Jurkat, Clone E6-1 (cell line): ENCODE measurements around the gene POR. TPM values are rescaled to one million over a fixed set of nuclear protein-coding genes. Genes with fewer than 3 reads are reported as not detected.
A peak's percentile ranks its signal among the peaks of the same experiment; 100 is the strongest.
"Not testable (repeated sequence)": the region's sequence is repeated elsewhere in the genome, so short reads cannot be mapped to it uniquely, and the experiment has no call there.

Experiments used
- DNase-seq: peaks from one replicate; pipeline ENCODE4 v3.0.0-alpha.2; 2011; ENCODE audit warnings: low read depth, low spot score
- H3K4me3 ChIP-seq: 2 replicates; pipeline ENCODE4 v1.5.1; 2011; ENCODE audit warnings: mild to moderate bottlenecking, low read length, control low read depth, moderate library complexity
- polyA plus RNA-seq: library from polyadenylated mRNA; unstranded; fragments of >200 nt; gene quantifications from one replicate; pipeline ENCODE4 v1.2.1, GENCODE V29; 2012; ENCODE audit warnings: missing spikeins; ENCODE audit not compliant: insufficient read length, insufficient read depth

The POR gene
- 32.8 TPM for polyA plus RNA-seq

GRCh38 chr7:75914655-75915415, at the start of gene POR:
POR (plus strand) TSS chr7:75915155; CDS start chr7:75954002, 38,847 bp downstream.
- DNase-seq, result peak; percentile 86
- H3K4me3 ChIP-seq, result peak within 1 kb of the TSS; percentile 76

- no peak for DNase-seq
- H3K4me3 ChIP-seq, result no peak overlapping the region
Observed at GRCh38 chr7:75866114-75866488, 48.9 kb upstream of the POR start.

- DNase-seq, result peak; percentile 18
- no peak overlapping the region for H3K4me3 ChIP-seq
Observed at GRCh38 chr7:75866489-75867389, 48.2 kb upstream of the POR start.

- no peak for DNase-seq
- no peak overlapping the region for H3K4me3 ChIP-seq
Observed at GRCh38 chr7:75867390-75867717, 47.6 kb upstream of the POR start.

GRCh38 chr7:75868153-75868552, 46.8 kb upstream of the POR start:
- no peak for DNase-seq
- no peak overlapping the region for H3K4me3 ChIP-seq

- no peak for DNase-seq
- H3K4me3 ChIP-seq, result no peak overlapping the region
Observed at GRCh38 chr7:75869776-75870379, 45.1 kb upstream of the POR start.

- no peak overlapping the region for H3K4me3 ChIP-seq
Observed at GRCh38 chr7:75870557-75871161, 44.3 kb upstream of the POR start.

GRCh38 chr7:75872073-75872782, 42.7 kb upstream of the POR start:
- no peak for DNase-seq
- H3K4me3 ChIP-seq, result no peak overlapping the region

More at GRCh38 chr7:75870557-75871161, 44.3 kb upstream of the POR start:
- no peak for DNase-seq

- not testable (repeated sequence) for H3K4me3 ChIP-seq, DNase-seq
Observed at GRCh38 chr7:75874180-75874579, 40.8 kb upstream of the POR start.

GRCh38 chr7:75875113-75876080, 39.6 kb upstream of the POR start:
- DNase-seq, result no peak
- no peak overlapping the region for H3K4me3 ChIP-seq

GRCh38 chr7:75876126-75876881, 38.7 kb upstream of the POR start:
- DNase-seq, result no peak
- no peak overlapping the region for H3K4me3 ChIP-seq

- no peak for DNase-seq
- H3K4me3 ChIP-seq, result peak overlapping the region; percentile 45
Observed at GRCh38 chr7:75878312-75878768, 36.6 kb upstream of the POR start.

GRCh38 chr7:75878769-75879611, 36.0 kb upstream of the POR start, which contains the start of gene RHBDD2:
RHBDD2 (plus strand) TSS chr7:75879034; CDS start chr7:75879083, 49 bp downstream.
- DNase-seq, result peak; percentile 89
- H3K4me3 ChIP-seq, result peak within 1 kb of the TSS; percentile 67

- H3K4me3 ChIP-seq, result peak overlapping the region; percentile 67
- DNase-seq, result peak; percentile 68
Observed at GRCh38 chr7:75879771-75880184, 35.2 kb upstream of the POR start.

GRCh38 chr7:75880242-75880641, 34.7 kb upstream of the POR start:
- DNase-seq, result peak; percentile 18
- peak overlapping the region; percentile 67 for H3K4me3 ChIP-seq
